Stimulated activated CD4-positive, alpha-beta T cell treated with anti-CD3 and anti-CD28 coated beads, Interleukin-15, amount 100 ng/mL, for 24 hours (primary cell): Measurements from ENCODE around the gene KLHDC7A.

Experiments used
- DNase-seq: peaks from one replicate; pipeline ENCODE4 v3.0.0-alpha.2; 2020

KLHDC7A gene

GRCh38 chr1:18473195-18473815 lies 7.4 kb upstream of the KLHDC7A start:
- no peak for DNase-seq

- DNase-seq = no peak
Measured at GRCh38 chr1:18474559-18475175, 6.1 kb upstream of the KLHDC7A start.

GRCh38 chr1:18475234-18475905 lies 5.4 kb upstream of the KLHDC7A start:
- DNase-seq = no peak

- DNase-seq = no peak
Measured at GRCh38 chr1:18479454-18479853, 1.3 kb upstream of the KLHDC7A start.

GRCh38 chr1:18481190-18481920 lies 625 bp downstream of the KLHDC7A start:
- DNase-seq = no peak

GRCh38 chr1:18481921-18482701 lies 1.4 kb downstream of the KLHDC7A start:
- DNase-seq = no peak

- DNase-seq = no peak
Measured at GRCh38 chr1:18482721-18483425, 2.1 kb downstream of the KLHDC7A start.

GRCh38 chr1:18484276-18484675 lies 3.5 kb downstream of the KLHDC7A start:
- DNase-seq = no peak

GRCh38 chr1:18484721-18485120 lies 4.0 kb downstream of the KLHDC7A start:
- no peak for DNase-seq

GRCh38 chr1:18485227-18485626 lies 4.5 kb downstream of the KLHDC7A start:
- DNase-seq = no peak

GRCh38 chr1:18486195-18486594 lies 5.5 kb downstream of the KLHDC7A start:
- no peak for DNase-seq

GRCh38 chr1:18489417-18490143 lies 8.8 kb downstream of the KLHDC7A start:
- no peak for DNase-seq

GRCh38 chr1:18491168-18491567 lies 10.4 kb downstream of the KLHDC7A start:
- no peak for DNase-seq

- no peak for DNase-seq
Measured at GRCh38 chr1:18494304-18494703, 13.6 kb downstream of the KLHDC7A start.

GRCh38 chr1:18495635-18496034 lies 14.9 kb downstream of the KLHDC7A start:
- no peak for DNase-seq

GRCh38 chr1:18496056-18496455 lies 15.3 kb downstream of the KLHDC7A start:
- DNase-seq = no peak

- DNase-seq = no peak
Measured at GRCh38 chr1:18496497-18497235, 15.9 kb downstream of the KLHDC7A start.

GRCh38 chr1:18501833-18502232 lies 21.1 kb downstream of the KLHDC7A start:
- no peak for DNase-seq

- no peak for DNase-seq
Measured at GRCh38 chr1:18504609-18505008, 23.9 kb downstream of the KLHDC7A start.

GRCh38 chr1:18505666-18506065 lies 24.9 kb downstream of the KLHDC7A start:
- DNase-seq = no peak

GRCh38 chr1:18508084-18508483 lies 27.4 kb downstream of the KLHDC7A start:
- DNase-seq = no peak
